BE2C (cell line): ENCODE data around the gene ETS1.
A peak's percentile ranks its signal among the peaks of the same experiment; 100 is the strongest.

Experiments used
- DNase-seq: peaks from one replicate; pipeline ENCODE4 v3.0.0-alpha.2; 2020
- H3K27me3 ChIP-seq: fragments of 250-450 bp; sonication (Bioruptor Pico); 2 replicates; pipeline ENCODE4 v1.5.1; 2020; ENCODE audit warnings: mild to moderate bottlenecking
- H3K36me3 ChIP-seq: fragments of 250-450 bp; sonication (Bioruptor Pico); 2 replicates; pipeline ENCODE4 v1.5.1; 2020; ENCODE audit warnings: mild to moderate bottlenecking
- H3K4me1 ChIP-seq: fragments of 250-450 bp; sonication (Bioruptor Pico); 2 replicates; pipeline ENCODE4 v1.5.1; 2020
- H3K4me3 ChIP-seq: 2 replicates; pipeline ENCODE4 v1.5.1; 2011; ENCODE audit warnings: low read depth, low read length
- H3K9me3 ChIP-seq: fragments of 250-450 bp; sonication (Bioruptor Pico); 2 replicates; pipeline ENCODE4 v1.5.1; 2020
- CTCF ChIP-seq: IDR thresholded peaks from 2 replicates; pipeline ENCODE4 v1.5.1; 2012; ENCODE audit warnings: mild to moderate bottlenecking, low read depth, low read length

Gene ETS1

DNA sequence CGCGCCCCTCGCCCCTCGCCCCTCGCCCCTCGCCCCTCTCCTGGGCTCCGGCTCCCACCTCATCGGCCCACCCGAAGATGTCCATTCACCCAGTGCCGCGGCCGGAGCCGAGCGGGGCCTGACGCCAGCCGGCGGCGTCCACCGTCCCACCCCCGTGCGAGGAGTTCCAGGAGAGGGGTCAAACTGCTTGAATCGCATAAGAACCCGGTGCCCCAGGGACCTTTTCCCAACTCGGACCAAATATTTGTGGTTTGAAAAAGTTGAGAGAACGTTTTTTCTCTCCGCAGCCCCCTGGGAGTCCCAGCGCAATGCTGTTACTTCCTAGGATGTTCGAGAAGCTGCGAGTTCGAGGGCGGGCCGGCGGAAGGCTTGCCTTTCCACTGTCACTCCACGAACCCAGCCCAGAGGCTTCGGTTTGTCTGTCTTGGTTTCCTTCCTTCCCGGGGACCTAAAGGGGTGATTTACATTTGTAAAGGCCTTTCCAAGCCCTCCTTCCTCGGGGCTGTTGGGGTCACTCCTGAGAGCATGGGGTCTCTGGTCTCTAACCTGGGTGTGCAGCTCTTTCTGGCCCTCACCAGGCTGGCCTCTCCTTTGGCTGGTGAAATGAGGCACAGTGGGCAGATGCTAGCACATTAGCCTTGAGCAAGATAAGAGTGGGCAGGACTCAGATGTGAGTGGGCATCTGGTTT, 38.0 kb downstream of the ETS1 start:
- Histone ChIP-seq H3K27me3 (no peaks in the 10 kb centered on the region), H3K4me1 (peaks cover 4% of the 10 kb centered on the region; the same call in 1 of the 2 replicates), H3K4me3 (no peak overlapping the region), H3K9me3 (no peaks in the 10 kb centered on the region), H3K36me3 (no peaks in the 10 kb centered on the region)
- DNase-seq = no peak
- no peak for TF ChIP-seq CTCF

- peak overlapping the region; percentile 58 for H3K4me3 ChIP-seq
- H3K36me3 ChIP-seq = no peaks in the 10 kb centered on the region
- peaks cover 4% of the 10 kb centered on the region; the same call in 1 of the 2 replicates for H3K4me1 ChIP-seq
- peak; percentile 34 for DNase-seq
- H3K9me3 ChIP-seq = no peaks in the 10 kb centered on the region
- no peaks in the 10 kb centered on the region for H3K27me3 ChIP-seq
- no peak for TF ChIP-seq CTCF
Measured at GRCh38 chr11:128548649-128549255, 38.6 kb downstream of the ETS1 start.

GRCh38 chr11:128547946-128548648, 39.3 kb downstream of the ETS1 start:
- no peaks in the 10 kb centered on the region for H3K27me3 ChIP-seq
- no peaks in the 10 kb centered on the region for H3K9me3 ChIP-seq
- no peaks in the 10 kb centered on the region for H3K36me3 ChIP-seq
- H3K4me3 ChIP-seq = peak overlapping the region; percentile 58
- no peak for TF ChIP-seq CTCF
- peaks cover 4% of the 10 kb centered on the region; the same call in 1 of the 2 replicates for H3K4me1 ChIP-seq
- DNase-seq = no peak

DNA sequence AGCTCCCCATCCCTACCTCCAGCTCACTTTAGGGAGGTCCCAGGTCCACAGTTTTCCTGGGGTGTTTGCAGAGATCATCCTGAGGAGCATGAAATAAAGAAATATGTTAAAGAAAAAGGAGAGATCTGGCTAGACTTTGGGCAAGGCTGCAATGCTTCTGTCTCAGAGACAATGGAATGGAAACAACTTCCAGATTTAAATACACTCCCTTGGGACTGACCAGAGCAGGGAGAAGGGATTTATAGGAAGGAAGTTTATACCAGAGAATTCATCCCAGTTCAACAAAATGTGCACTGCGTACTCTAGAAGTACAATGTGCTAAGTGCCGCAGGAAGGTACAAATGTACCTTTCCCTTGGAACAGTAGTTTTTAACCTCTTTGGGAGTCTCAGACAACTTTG, 40.4 kb downstream of the ETS1 start:
- Histone ChIP-seq H3K4me3 (no peak overlapping the region), H3K4me1 (peaks cover 4% of the 10 kb centered on the region; the same call in 1 of the 2 replicates), H3K27me3 (no peaks in the 10 kb centered on the region), H3K36me3 (no peaks in the 10 kb centered on the region), H3K9me3 (no peaks in the 10 kb centered on the region)
- TF ChIP-seq CTCF = no peak
- no peak for DNase-seq

DNA sequence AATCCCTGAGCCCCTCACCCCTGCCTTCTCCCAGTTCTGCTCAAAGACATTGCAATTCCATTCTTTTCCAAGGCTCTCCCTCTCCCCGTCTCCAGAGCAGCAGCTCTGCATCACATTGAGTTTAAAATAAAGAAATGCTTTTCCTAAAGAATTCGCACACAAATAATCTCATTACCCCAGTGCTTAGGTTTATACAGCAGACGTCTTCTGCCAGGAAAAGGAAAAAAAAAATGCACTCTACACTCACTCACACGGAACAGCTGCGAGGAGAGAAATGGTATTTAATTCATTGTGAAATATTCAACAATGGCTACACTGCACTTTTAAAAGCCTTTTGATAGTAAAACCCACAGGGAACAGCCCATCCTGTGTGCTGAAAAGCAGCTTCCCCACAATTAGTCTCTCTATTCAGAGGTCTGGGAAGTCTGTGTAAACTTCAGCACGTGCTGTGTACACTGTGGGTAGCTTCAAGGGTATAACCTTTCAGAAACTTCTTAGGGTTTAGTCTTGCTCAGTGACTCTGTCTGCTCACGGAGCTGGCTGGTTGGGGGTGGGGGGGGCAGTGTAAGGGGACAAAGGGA, 42.8 kb downstream of the ETS1 start:
- no peak overlapping the region for H3K4me3 ChIP-seq

More for the DNA sequence above, 42.8 kb downstream of the ETS1 start:
- H3K27me3 ChIP-seq = no peaks in the 10 kb centered on the region
- H3K36me3 ChIP-seq = no peaks in the 10 kb centered on the region
- peaks cover 4% of the 10 kb centered on the region; the same call in 1 of the 2 replicates for H3K4me1 ChIP-seq
- no peak for DNase-seq
- no peak for TF ChIP-seq CTCF
- no peaks in the 10 kb centered on the region for H3K9me3 ChIP-seq
